HCT116 (cell line): ENCODE results near the gene HOPX. TPM values are rescaled to one million over a fixed set of nuclear protein-coding genes. Genes with fewer than 3 reads are reported as not detected.

Experiments
- ATAC-seq: fragments of 200-7000 bp; cut with Tn5 transposase; 2 replicates; pipeline ENCODE4 v1.9.1; 2020; ENCODE audit warnings: mild to moderate bottlenecking, moderate library complexity
- BruUV-seq: library from RNA; stranded (reverse); fragments of 400-500 nt; replicated peaks from 2 replicates; lab custom pipeline; 2021; lab: Mats Ljungman, UMichigan
- CTCF ChIA-PET: fragments of 300-600 bp; sonication (Branson Sonifier 250); formaldehyde crosslinking; loops from one replicate; lab custom pipeline; 2021; ENCODE audit warnings: antibody characterized with exemption; lab: Charles Lee
- POLR2A ChIA-PET: fragments of 300-600, 350-600 bp; sonication (Branson Sonifier 250); formaldehyde crosslinking; loops from one replicate; lab custom pipeline; 2021; ENCODE audit warnings: antibody characterized with exemption; lab: Charles Lee
- RAD21 ChIA-PET, 2 experiments: fragments of 300-600 bp; sonication (Branson Sonifier 250); formaldehyde crosslinking; loops; one replicate each; lab custom pipeline; 2023; ENCODE audit warnings: low total read pairs in 2 of 2; ENCODE audit not compliant: uncharacterized antibody in 2 of 2, unreplicated experiment in 2 of 2, low non-redundant PET in 1 of 2; lab: Charles Lee
- DNase-seq: peaks from one replicate; pipeline ENCODE4 v3.0.0-alpha.2; 2010; ENCODE audit warnings: low read depth, low spot score
- H2AFZ ChIP-seq: fragments of 200-600 bp; shearing (Covaris generic), sonication (generic); 2 replicates; pipeline ENCODE4 v1.6.1; 2017; ENCODE audit warnings: low read depth, mixed run types, mixed read lengths, antibody characterized with exemption, low read length; ENCODE audit not compliant: poor library complexity, severe bottlenecking
- H3K27ac ChIP-seq: 2 replicates; pipeline ENCODE4 v1.5.1; 2012; ENCODE audit warnings: low read depth, low read length
- H3K27me3 ChIP-seq: fragments of 200-600 bp; sonication (generic); 2 replicates; pipeline ENCODE4 v1.6.1; 2016; ENCODE audit warnings: mixed run types, low read length, mixed read lengths; ENCODE audit not compliant: insufficient read depth
- H3K36me3 ChIP-seq, 2 experiments: fragments of 200-500 bp in 1 of 2; fragments of 200-600 bp in 1 of 2; sonication (Bioruptor generic) in 1 of 2; sonication (generic) in 1 of 2; 2 replicates each; pipeline versions ENCODE4 v1.5.1 to v1.6.1; 2014 to 2016; ENCODE audit warnings: low read length in 2 of 2, inconsistent platforms in 1 of 2, mixed read lengths in 1 of 2, mixed run types in 1 of 2; ENCODE audit not compliant: insufficient read depth in 2 of 2, control insufficient read depth in 1 of 2
- H3K4me1 ChIP-seq, 2 experiments: fragments of 200-600 bp in 1 of 2; sonication (generic) in 1 of 2; 2 replicates each; pipeline versions ENCODE4 v1.5.1 to v1.6.1; 2012 to 2017; ENCODE audit warnings: low read length in 2 of 2, inconsistent platforms in 1 of 2, mild to moderate bottlenecking in 1 of 2, mixed read lengths in 1 of 2, mixed run types in 1 of 2, moderate library complexity in 1 of 2; ENCODE audit not compliant: insufficient read depth in 2 of 2, control insufficient read depth in 1 of 2
- H3K4me2 ChIP-seq: fragments of 200-600 bp; sonication (generic); 2 replicates; pipeline ENCODE4 v1.6.1; 2017; ENCODE audit warnings: mixed run types, low read length, mixed read lengths
- H3K4me3 ChIP-seq, 2 experiments: fragments of 200-600 bp in 1 of 2; sonication (generic) in 1 of 2; replicated peaks in 1 of 2; 2 replicates each; pipeline ENCODE4 v1.5.1; 2011 to 2016; ENCODE audit warnings: low read length in 2 of 2, control low read depth in 1 of 2, low read depth in 1 of 2, mild to moderate bottlenecking in 1 of 2, mixed read lengths in 1 of 2, mixed run types in 1 of 2
- H3K79me2 ChIP-seq: fragments of 200-600 bp; sonication (generic); 2 replicates; pipeline ENCODE4 v1.6.1; 2017; ENCODE audit warnings: mild to moderate bottlenecking, mixed run types, low read length, moderate library complexity, mixed read lengths; ENCODE audit not compliant: insufficient read depth
- H3K9ac ChIP-seq: fragments of 200-600 bp; sonication (generic); 2 replicates; pipeline ENCODE4 v1.6.1; 2016; ENCODE audit warnings: low read length, mixed read lengths
- H3K9me2 ChIP-seq: fragments of 200-600 bp; sonication (generic), shearing (Covaris generic); 2 replicates; pipeline ENCODE4 v1.6.1; 2017; ENCODE audit warnings: mixed run types, mild to moderate bottlenecking, moderate library complexity; ENCODE audit not compliant: insufficient read depth
- H3K9me3 ChIP-seq, 2 experiments: fragments of 200-500 bp in 1 of 2; fragments of 200-600 bp in 1 of 2; sonication (Bioruptor generic) in 1 of 2; sonication (generic) in 1 of 2; 2 replicates each; pipeline ENCODE4 v1.6.1; 2014 to 2017; ENCODE audit warnings: low read length in 2 of 2, mixed read lengths in 2 of 2, inconsistent platforms in 1 of 2, low read depth in 1 of 2, mild to moderate bottlenecking in 1 of 2, mixed run types in 1 of 2, moderate library complexity in 1 of 2; ENCODE audit not compliant: control insufficient read depth in 1 of 2, insufficient read depth in 1 of 2
- H4K20me1 ChIP-seq: fragments of 200-600 bp; sonication (generic), shearing (Covaris generic); 2 replicates; pipeline ENCODE4 v1.6.1; 2017; ENCODE audit warnings: mixed run types, mild to moderate bottlenecking, moderate library complexity; ENCODE audit not compliant: insufficient read depth
- CBX3 ChIP-seq: IDR thresholded peaks from 2 replicates; pipeline ENCODE4 v1.6.1; 2012; ENCODE audit warnings: low read depth
- CEBPB ChIP-seq: IDR thresholded peaks from 2 replicates; pipeline ENCODE4 v1.6.1; 2012; ENCODE audit warnings: low read depth
- ELF1 ChIP-seq: IDR thresholded peaks from 2 replicates; pipeline ENCODE4 v1.6.1; 2012; ENCODE audit warnings: low read depth, borderline replicate concordance
- EZH2 ChIP-seq: fragments of 200-600 bp; sonication (generic); IDR thresholded peaks from 2 replicates; pipeline ENCODE4 v1.6.1; 2017; ENCODE audit warnings: antibody characterized with exemption, mixed run types
- EZH2phosphoT487 ChIP-seq: fragments of 200-600 bp; IDR thresholded peaks from 2 replicates; pipeline ENCODE4 v1.6.1; 2018; ENCODE audit warnings: antibody characterized with exemption, borderline replicate concordance
- JUND ChIP-seq: IDR thresholded peaks from 2 replicates; pipeline ENCODE4 v1.6.1; 2012
- POLR2A ChIP-seq: IDR thresholded peaks from 2 replicates; pipeline ENCODE4 v1.7.0; 2011; ENCODE audit warnings: borderline replicate concordance; ENCODE audit not compliant: insufficient read depth, insufficient read length; ENCODE audit errors: extremely low read depth
- POLR2AphosphoS5 ChIP-seq: IDR thresholded peaks from 2 replicates; pipeline ENCODE4 v1.6.1; 2011; ENCODE audit warnings: mild to moderate bottlenecking, low read depth, low read length, moderate library complexity
- TCF7L2 ChIP-seq: IDR thresholded peaks from 2 replicates; pipeline ENCODE4 v1.7.0; 2011; ENCODE audit warnings: borderline replicate concordance, inconsistent platforms; ENCODE audit not compliant: insufficient read depth, insufficient read length; ENCODE audit errors: extremely low read depth
- YY1 ChIP-seq: IDR thresholded peaks from 2 replicates; pipeline ENCODE4 v1.6.1; 2011; ENCODE audit warnings: low read length, low read depth, moderate library complexity, mild to moderate bottlenecking; ENCODE audit not compliant: insufficient replicate concordance; ENCODE audit errors: extremely low read depth
- ZFX ChIP-seq: fragments of 450-650 bp; IDR thresholded peaks from 2 replicates; pipeline ENCODE4 v1.6.1; 2017
- ZNF274 ChIP-seq: fragments of 200-500 bp; sonication (Bioruptor generic); IDR thresholded peaks from 2 replicates; pipeline ENCODE4 v1.6.1; 2014; ENCODE audit warnings: mild to moderate bottlenecking, low read depth, low read length, inconsistent platforms
- intact Hi-C: fragments of 100-400 bp; cut with micrococcal nuclease; formaldehyde crosslinking; loops from 2 replicates; pipeline ENCODE4 v1.10.0; 2022
- total RNA-seq: library from RNA; stranded (reverse); gene quantifications from one replicate; pipeline ENCODE4 v1.2.1, GENCODE V29; 2021; ENCODE audit not compliant: unreplicated experiment
- TF ChIP-seq, protein P1 (sequence below): IDR thresholded peaks from 2 replicates; pipeline ENCODE4 v1.6.1; 2011; ENCODE audit warnings: mild to moderate bottlenecking, low read length, moderate library complexity; ENCODE audit not compliant: insufficient replicate concordance; ENCODE audit errors: extremely low read depth
- TF ChIP-seq, protein P2 (sequence below), 3 experiments: fragments of 200-600 bp in 1 of 3; sonication (generic) in 1 of 3; IDR thresholded peaks in 2 of 3; conservative IDR thresholded peaks in 1 of 3; 2 replicates each; pipeline ENCODE4 v1.5.1; 2012 to 2017; ENCODE audit warnings: low read depth in 2 of 3, low read length in 2 of 3, antibody characterized with exemption in 1 of 3, borderline replicate concordance in 1 of 3, control low read depth in 1 of 3, mild to moderate bottlenecking in 1 of 3, mixed read lengths in 1 of 3, mixed run types in 1 of 3, moderate library complexity in 1 of 3; ENCODE audit not compliant: insufficient read depth in 1 of 3

The HOPX gene
- total RNA-seq, 1 experiment from 2014 or later = 0.42 TPM

DNA sequence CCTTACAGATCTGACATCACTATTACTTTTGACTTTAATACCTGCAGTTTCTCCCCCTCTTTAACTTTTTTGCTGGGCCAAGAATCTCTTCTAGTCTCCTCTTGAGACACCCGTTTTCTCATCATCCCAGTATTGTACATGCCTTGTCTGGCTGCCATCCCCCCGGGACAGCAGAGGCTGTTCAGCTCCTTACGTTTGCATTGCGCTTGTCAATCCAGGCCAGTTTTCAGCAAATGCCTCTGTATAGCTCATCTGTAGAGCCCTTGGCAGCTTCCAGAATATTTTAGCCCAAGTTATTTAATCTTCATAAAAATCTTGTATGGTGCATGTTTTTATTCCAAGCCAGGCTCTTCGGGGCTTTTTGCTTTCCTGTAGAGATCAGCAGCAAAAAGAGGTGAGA, 22.3 kb upstream of the HOPX start:
- POLR2A ChIA-PET = no interaction called here
- CTCF ChIA-PET = no interaction called here
- H3K9me3 ChIP-seq = no peaks in the 10 kb centered on the region
- no peaks in the 10 kb centered on the region for H3K27me3 ChIP-seq
- no peak overlapping the region for H3K9ac ChIP-seq
- H4K20me1 ChIP-seq = no peaks in the 10 kb centered on the region
- no peak overlapping the region for H3K27ac ChIP-seq
- TF ChIP-seq YY1 (no peak), ZFX (no peak), EZH2phosphoT487 (no peak), JUND (no peak), POLR2A (no peak), POLR2AphosphoS5 (no peak), ELF1 (no peak), TCF7L2 (no peak), ZNF274 (no peak), CBX3 (no peak), EZH2 (no peak), CEBPB (no peak)
- TF ChIP-seq, protein P1, sequence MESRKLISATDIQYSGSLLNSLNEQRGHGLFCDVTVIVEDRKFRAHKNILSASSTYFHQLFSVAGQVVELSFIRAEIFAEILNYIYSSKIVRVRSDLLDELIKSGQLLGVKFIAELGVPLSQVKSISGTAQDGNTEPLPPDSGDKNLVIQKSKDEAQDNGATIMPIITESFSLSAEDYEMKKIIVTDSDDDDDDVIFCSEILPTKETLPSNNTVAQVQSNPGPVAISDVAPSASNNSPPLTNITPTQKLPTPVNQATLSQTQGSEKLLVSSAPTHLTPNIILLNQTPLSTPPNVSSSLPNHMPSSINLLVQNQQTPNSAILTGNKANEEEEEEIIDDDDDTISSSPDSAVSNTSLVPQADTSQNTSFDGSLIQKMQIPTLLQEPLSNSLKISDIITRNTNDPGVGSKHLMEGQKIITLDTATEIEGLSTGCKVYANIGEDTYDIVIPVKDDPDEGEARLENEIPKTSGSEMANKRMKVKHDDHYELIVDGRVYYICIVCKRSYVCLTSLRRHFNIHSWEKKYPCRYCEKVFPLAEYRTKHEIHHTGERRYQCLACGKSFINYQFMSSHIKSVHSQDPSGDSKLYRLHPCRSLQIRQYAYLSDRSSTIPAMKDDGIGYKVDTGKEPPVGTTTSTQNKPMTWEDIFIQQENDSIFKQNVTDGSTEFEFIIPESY = no peak
- TF ChIP-seq, protein P2, sequence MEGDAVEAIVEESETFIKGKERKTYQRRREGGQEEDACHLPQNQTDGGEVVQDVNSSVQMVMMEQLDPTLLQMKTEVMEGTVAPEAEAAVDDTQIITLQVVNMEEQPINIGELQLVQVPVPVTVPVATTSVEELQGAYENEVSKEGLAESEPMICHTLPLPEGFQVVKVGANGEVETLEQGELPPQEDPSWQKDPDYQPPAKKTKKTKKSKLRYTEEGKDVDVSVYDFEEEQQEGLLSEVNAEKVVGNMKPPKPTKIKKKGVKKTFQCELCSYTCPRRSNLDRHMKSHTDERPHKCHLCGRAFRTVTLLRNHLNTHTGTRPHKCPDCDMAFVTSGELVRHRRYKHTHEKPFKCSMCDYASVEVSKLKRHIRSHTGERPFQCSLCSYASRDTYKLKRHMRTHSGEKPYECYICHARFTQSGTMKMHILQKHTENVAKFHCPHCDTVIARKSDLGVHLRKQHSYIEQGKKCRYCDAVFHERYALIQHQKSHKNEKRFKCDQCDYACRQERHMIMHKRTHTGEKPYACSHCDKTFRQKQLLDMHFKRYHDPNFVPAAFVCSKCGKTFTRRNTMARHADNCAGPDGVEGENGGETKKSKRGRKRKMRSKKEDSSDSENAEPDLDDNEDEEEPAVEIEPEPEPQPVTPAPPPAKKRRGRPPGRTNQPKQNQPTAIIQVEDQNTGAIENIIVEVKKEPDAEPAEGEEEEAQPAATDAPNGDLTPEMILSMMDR (IDR thresholded peaks at IDR 0.05 in 2 of 3, conservative IDR thresholded peaks at IDR 0.05 in 1 of 3; ENCODE audit: borderline replicate concordance in 1 of 3, insufficient read depth in 1 of 3, low read depth in 2 of 3, low read length in 2 of 3) = no peak
- TF ChIP-seq, all 23 proteins: peak for 0
- H3K4me1 ChIP-seq = peaks cover 0 to 4% of the 10 kb centered on the region in 2 experiments; a peak in 1 of 4 replicates
- no peaks in the 10 kb centered on the region for H3K79me2 ChIP-seq
- intact Hi-C loops = no loop called here
- DNase-seq (no peak), ATAC-seq (no peak)
- H3K36me3 ChIP-seq = no peaks in the 10 kb centered on the region
- no peak overlapping the region for H2AFZ ChIP-seq
- no TSS peak for BruUV-seq
- H3K9me2 ChIP-seq = no peaks in the 10 kb centered on the region
- no peak overlapping the region for H3K4me3 ChIP-seq
- RAD21 ChIA-PET = no interaction called here
- H3K4me2 ChIP-seq = no peak overlapping the region
